Stimulated activated CD8-positive, alpha-beta memory T cell treated with anti-CD3 and anti-CD28 coated beads, Interleukin-7, amount 100 ng/mL, for 1 hour (primary cell): ENCODE results near the gene GPR137B.
"Not testable (repeated sequence)": the region's sequence is repeated elsewhere in the genome, so short reads cannot be mapped to it uniquely, and the experiment has no call there.

Experiments used
- DNase-seq, 2 donors: peaks; one replicate each; pipeline ENCODE4 v3.0.0-alpha.2; 2020; ENCODE audit warnings: low read depth in 2 of 2

The GPR137B gene

DNA sequence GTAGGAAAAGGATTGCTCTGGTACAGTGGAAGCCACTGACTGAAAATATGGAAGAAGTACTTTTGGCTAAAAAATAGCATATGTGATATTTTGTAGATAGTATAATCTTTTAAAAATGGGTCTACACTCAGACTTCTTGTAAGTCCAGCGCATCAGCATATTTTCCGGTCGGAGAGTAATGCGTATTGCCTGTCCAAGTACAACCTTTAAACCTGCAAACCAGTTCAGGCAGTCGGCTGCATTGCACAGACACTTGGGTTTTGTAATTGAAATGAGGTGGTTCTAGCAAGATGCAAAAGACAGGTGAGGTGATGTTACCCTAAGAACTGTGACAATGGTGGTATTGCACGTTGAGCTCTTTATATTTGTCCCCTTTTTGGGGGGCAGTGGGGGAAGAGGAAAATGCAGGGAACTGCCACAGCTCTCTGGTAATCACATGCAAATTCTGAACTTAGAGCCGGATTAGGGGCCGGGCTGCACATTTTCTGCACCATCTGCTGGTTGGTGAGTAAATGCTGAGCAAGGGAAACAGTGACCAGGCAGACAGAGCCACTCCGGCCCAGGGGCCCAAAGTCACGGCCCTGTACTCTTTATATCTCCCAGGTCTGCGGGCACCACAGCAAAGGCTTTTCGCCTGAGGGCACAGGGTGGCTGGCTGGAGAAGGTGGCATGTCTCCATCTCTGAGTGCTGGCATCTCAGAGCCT lies 2.3 kb downstream of the GPR137B start:
- no peak for DNase-seq

GRCh38 chr1:236147068-236147467 lies 4.7 kb downstream of the GPR137B start:
- DNase-seq = no peak

DNA sequence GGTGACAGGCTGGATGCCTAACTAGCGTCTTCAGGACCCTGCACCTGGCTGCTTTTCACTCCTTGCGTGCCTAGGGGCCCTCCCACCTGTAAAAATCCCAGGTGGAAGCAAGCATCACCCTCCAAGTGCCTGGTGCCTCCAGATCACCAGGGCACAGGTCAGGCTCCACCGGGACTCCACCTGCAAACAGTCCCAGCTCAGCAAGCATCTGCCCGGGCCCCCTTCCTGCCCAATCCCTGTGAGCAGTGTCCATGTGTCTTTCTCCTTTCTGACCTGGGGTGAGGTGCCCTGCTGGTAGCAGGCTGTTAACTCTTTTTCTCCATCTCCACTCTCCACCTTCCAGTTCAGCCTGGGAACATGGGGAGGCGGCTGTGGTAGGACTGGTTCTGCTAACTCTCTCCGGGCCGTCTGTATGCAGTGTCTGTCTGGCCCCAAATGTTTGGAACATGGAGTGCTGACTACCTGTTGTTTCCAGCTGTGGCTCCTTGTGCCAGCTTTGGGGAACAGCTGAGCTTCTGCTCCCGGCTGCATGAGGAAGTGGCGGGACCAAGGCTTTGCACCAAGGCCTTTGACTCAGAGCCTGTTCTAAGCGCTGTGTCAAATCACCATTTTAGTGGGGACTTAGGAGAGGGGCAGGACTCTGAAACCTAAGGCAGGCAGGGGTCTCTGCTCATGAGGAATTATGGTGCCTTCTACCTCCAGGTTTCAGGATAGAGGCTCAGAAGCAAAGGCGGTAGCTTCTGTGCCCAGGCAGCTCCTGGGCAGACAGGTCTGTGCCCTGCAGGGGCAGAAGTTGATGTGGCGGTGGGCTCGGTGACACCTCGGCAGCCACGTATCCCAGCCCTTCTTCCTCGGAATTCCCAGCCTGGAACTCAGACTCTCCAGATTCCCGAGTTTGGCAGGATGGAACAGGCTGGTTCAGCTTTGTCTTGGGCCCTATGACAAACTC lies 5.5 kb downstream of the GPR137B start:
- no peak for DNase-seq

- DNase-seq = no peak
Observed at GRCh38 chr1:236148470-236148845, 6.1 kb downstream of the GPR137B start.

DNA sequence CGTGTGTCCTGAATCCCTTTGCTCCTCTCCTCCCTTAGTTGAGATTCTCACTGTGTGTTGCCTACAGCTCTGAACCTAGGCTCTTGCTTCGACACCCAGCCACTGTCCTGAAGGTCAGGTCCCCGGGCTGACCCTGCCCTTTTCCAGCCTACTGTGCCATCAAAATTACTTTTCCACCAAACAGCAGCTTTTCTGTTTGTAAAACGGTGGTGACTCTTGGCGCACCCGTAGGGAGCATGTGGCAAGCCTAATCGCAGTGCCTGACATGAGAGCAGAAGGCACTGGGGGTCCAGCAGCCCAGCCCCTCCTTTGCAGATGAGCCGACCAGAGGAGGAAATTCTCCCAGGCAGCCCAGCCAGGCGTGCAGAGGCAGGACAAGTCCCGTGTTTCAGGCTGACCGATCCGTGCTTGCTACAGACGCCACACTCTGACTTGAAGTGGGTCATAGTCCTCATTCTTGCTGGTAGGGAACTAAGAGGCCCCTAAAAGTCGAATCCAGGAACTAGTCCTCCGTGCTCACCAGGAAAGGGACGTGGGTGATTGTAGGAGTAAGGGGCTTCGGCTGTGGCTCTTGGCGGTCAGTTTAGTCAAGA lies 6.8 kb downstream of the GPR137B start:
- DNase-seq = no peak

GRCh38 chr1:236149696-236150228 lies 7.4 kb downstream of the GPR137B start:
- no peak for DNase-seq

GRCh38 chr1:236150311-236150955 lies 8.1 kb downstream of the GPR137B start:
- no peak for DNase-seq

DNA sequence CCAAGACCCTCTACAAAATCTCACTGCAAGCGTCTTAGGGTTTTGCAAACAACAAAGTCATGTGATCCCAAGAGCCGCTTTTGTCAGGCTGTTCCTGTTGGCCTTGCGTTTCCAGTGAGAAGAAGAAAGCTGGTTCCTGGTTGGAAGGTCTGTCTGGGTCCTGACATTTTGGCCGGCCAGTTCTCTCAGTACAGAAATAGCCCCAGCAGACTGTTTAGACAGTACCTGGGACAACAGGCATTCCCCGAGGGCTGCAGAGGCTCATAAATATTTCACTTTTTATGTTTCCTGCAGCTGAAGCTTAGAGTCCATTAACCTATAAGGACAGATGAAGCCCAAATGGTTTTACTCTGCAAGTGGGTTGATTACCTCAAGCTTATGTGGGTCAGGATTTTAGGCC lies 8.6 kb downstream of the GPR137B start:
- DNase-seq = no peak

- no peak for DNase-seq
Observed at GRCh38 chr1:236151739-236152424, 9.5 kb downstream of the GPR137B start.

DNA sequence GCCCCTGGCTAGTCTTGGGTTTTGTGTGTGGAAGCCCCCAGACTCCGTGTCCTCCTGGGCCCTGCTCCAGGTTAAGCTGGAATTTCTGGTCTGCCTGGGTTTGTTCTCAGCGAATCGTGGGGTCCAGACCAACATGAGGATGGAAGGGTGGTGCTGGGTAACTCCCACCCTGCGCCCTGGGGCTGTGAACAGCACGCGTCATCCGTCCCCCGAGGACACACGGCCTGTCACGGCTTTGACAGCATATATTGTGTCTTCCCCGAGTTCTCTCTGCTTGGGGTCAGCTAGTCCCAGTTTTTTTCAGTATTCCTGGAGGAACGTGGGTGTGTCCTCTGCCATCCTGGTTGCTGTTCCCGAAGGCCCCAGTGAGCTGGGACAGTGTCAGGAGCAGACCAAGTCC lies 11.8 kb downstream of the GPR137B start:
- DNase-seq = no peak

- DNase-seq = no peak
Observed at GRCh38 chr1:236154671-236155398, 12.5 kb downstream of the GPR137B start.

DNA sequence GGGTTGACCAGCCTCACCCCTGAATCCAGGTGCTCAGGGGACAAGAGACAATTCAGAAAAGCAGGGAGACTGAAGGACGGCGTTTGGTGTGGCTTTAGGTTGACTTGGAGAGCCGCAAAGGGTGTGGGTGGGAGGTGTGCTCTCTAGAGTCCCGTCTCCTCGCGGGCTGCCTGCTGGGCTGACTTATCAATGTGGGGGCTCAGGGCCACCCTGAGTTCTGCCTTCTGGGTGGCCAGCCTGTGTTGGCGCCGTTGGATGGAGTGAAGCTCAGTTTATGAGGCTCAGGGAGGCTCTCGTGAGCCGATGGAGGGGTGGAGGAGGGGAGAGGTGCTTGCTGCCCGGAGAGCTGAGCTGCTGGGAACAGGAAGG lies 13.0 kb downstream of the GPR137B start:
- DNase-seq = no peak

DNA sequence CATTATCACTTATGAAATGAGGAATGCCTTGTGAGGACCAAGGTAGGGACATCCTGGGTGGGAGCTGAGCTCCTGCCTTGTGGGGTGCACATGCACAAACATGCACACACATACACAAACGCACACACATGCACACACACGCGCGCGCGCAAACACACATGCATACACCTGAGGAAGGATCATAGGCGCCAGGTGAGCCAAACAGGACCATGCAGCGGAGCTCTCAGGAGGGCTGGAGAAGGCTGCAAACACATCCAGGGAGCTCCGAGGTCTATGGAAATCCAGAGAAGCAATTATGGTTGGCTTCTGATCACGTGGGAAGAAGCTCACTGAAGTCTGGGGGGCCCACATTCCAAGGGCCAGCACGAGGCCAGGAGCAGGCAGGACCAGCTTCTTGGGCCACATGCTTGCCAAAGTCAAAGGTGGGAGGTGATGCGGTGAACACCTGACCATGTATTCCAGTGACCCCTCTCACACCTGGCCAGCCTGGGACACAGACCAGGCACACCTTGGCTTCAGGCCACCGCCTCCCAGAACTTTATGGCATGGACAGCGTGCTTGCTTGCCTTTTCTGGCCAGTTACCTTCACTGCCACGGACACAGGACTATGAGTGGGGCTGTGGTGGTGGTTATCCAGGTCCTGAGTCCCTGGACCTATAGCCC lies 13.6 kb downstream of the GPR137B start:
- DNase-seq = no peak

DNA sequence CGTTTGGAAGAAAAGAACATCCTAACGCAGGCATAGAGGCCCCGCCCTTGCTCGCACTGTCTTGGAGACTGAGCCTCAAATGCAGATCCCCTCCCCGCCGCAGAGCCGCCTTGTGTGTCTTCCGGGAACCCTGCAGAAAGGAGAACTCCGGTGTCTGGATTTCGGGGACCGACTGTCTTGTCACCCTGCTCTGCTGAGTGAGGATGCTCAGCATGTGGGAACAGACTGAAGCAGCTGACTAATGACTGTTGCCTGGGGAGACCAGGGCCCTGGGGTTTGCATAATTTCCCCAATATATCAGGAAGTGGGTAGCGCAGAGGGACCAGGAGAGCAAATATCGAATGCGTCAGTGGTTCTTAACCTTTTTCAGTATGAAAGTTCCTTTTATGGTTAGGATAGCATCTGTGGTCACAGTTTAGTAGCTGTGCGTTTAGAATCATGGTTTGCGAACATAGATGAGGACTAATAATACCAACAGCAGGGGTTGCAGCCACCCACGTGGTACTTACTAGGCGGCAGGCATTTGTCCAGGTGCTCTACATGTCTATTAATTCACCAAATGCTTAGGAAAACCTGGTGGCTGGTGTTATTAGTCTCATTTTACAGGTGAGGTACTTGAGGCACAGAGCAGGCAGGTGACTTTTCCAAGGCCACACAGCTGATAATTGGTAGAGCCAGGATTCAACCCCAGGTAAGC lies 14.3 kb downstream of the GPR137B start:
- no peak for DNase-seq

- DNase-seq = not testable (repeated sequence)
Observed at GRCh38 chr1:236158072-236158471, 15.7 kb downstream of the GPR137B start.

DNA sequence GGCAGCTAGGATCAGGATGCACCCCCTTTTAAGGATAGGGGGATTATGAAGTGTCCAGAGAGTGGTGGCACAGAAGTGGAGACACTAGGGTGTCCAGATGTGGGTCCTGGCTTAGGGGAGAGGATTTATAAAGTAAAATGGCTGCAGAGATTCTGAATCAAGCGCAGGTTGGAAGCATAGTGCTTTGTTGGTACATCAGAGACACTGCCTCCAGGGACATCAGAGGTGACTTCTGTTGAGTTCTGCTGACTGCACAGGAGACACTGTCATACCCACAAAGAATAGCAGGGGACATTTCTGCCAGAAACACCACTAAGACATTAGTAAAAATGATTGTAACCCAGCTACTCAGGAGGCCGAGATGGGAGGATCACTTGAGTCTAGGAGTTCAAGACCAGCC lies 16.4 kb downstream of the GPR137B start:
- no peak for DNase-seq

DNA sequence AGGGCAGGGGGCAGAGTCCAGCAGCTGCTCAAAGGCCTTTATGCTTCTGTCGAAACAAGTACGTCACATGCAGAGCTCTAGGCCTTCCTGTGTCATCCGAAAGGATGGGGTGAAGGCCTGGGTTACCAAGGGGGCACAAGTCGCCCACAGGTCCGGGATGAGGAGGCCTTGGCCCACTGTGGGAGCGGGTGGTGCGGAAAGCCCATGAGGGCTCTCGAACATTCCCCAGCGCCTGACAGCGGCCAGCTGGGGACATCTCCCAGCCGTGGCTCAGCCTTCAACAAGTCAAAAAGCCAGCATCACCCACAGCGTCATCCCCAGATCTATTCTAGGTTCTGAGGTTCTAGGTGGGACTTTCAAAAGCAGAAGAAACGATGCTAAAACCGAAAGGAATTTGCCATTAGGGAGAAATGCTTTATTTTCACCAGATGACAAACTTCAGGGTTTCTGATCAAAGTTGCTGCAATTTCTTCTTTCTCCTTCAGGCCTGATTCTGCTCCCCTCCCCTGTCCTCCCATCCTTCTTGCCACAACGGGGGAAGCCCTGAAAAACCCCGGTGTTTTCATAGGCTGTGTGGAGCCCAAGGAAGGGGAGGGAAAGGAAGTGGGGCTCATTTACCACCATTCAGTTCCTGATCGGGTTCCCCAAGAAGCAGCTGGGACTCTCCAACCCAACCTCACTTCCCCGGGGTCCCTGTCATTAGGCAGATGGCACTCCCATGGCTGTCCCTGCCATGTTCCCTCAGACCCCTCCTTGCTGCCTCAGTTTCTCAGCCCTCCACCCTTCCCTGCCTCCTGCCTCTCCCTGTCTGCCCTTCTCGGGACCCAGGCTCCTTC lies 17.6 kb downstream of the GPR137B start:
- no peak for DNase-seq

- no peak for DNase-seq
Observed at GRCh38 chr1:236160540-236161127, 18.3 kb downstream of the GPR137B start.
